H9 (cell line): ENCODE data around the gene MTCL1. TPM values are rescaled to one million over a fixed set of nuclear protein-coding genes. Genes with fewer than 3 reads are reported as not detected.

Experiments
- DNase-seq: peaks from one replicate; pipeline ENCODE4 v3.0.0-alpha.2; 2017
- H2AFZ ChIP-seq: one replicate; pipeline ENCODE4 v1.6.1; 2013; ENCODE audit warnings: mild to moderate bottlenecking, low read length, control low read depth, moderate library complexity
- H2AK5ac ChIP-seq: 2 replicates; pipeline ENCODE4 v1.6.1; 2013; ENCODE audit warnings: low read length, control low read depth, mixed read lengths; ENCODE audit not compliant: insufficient read length
- H2BK120ac ChIP-seq: one replicate; pipeline ENCODE4 v1.6.1; 2013; ENCODE audit warnings: low read depth, mild to moderate bottlenecking, low read length, control low read depth, inconsistent platforms; ENCODE audit not compliant: poor library complexity, severe bottlenecking
- H2BK12ac ChIP-seq: 2 replicates; pipeline ENCODE4 v1.6.1; 2013; ENCODE audit warnings: low read length, control low read depth, mixed read lengths, low read depth; ENCODE audit not compliant: insufficient read length
- H2BK15ac ChIP-seq: 2 replicates; pipeline ENCODE4 v1.6.1; 2013; ENCODE audit warnings: low read depth, low read length, control low read depth
- H2BK20ac ChIP-seq: one replicate; pipeline ENCODE4 v1.6.1; 2013; ENCODE audit warnings: low read depth, mild to moderate bottlenecking, low read length, control low read depth, inconsistent platforms; ENCODE audit not compliant: poor library complexity, severe bottlenecking
- H2BK5ac ChIP-seq: 2 replicates; pipeline ENCODE4 v1.6.1; 2013; ENCODE audit warnings: low read length, control low read depth, mixed read lengths; ENCODE audit not compliant: insufficient read length
- H3K14ac ChIP-seq: 2 replicates; pipeline ENCODE4 v1.6.1; 2013; ENCODE audit warnings: low read length, control low read depth; ENCODE audit not compliant: insufficient read depth
- H3K18ac ChIP-seq: 2 replicates; pipeline ENCODE4 v1.6.1; 2013; ENCODE audit warnings: low read depth, mild to moderate bottlenecking, mixed read lengths, low read length, control low read depth; ENCODE audit not compliant: insufficient read length
- H3K23ac ChIP-seq: 2 replicates; pipeline ENCODE4 v1.6.1; 2013; ENCODE audit warnings: low read length, control low read depth, mixed read lengths, low read depth; ENCODE audit not compliant: insufficient read length
- H3K23me2 ChIP-seq: 2 replicates; pipeline ENCODE4 v1.6.1; 2013; ENCODE audit warnings: low read depth, mild to moderate bottlenecking, mixed read lengths, low read length, control low read depth; ENCODE audit not compliant: insufficient read length, poor library complexity, severe bottlenecking
- H3K27ac ChIP-seq: 2 replicates; pipeline ENCODE4 v1.5.1; 2013; ENCODE audit warnings: low read length, control low read depth, mixed read lengths, low read depth; ENCODE audit not compliant: insufficient read length
- H3K27me3 ChIP-seq: 2 replicates; pipeline ENCODE4 v1.6.1; 2013; ENCODE audit warnings: low read length, control low read depth, inconsistent platforms; ENCODE audit not compliant: insufficient read depth
- H3K4ac ChIP-seq: 2 replicates; pipeline ENCODE4 v1.6.1; 2013; ENCODE audit warnings: low read depth, mild to moderate bottlenecking, control low read depth, inconsistent platforms, low read length, moderate library complexity
- H3K4me1 ChIP-seq: 2 replicates; pipeline ENCODE4 v1.6.1; 2013; ENCODE audit warnings: low read length, control low read depth, inconsistent platforms; ENCODE audit not compliant: insufficient read depth
- H3K4me2 ChIP-seq: 2 replicates; pipeline ENCODE4 v1.6.1; 2013; ENCODE audit warnings: low read length, control low read depth, mixed read lengths; ENCODE audit not compliant: insufficient read length, insufficient read depth
- H3K56ac ChIP-seq: 2 replicates; pipeline ENCODE4 v1.6.1; 2013; ENCODE audit warnings: low read depth, mild to moderate bottlenecking, mixed read lengths, low read length, control low read depth; ENCODE audit not compliant: insufficient read length
- H3K79me1 ChIP-seq: 2 replicates; pipeline ENCODE4 v1.6.1; 2013; ENCODE audit warnings: low read depth, mild to moderate bottlenecking, moderate library complexity, low read length, control low read depth, inconsistent platforms; ENCODE audit not compliant: insufficient read depth, poor library complexity, severe bottlenecking
- H3K79me2 ChIP-seq: 2 replicates; pipeline ENCODE4 v1.6.1; 2013; ENCODE audit warnings: low read length, control low read depth, inconsistent platforms; ENCODE audit not compliant: insufficient read depth
- H3K9ac ChIP-seq: 2 replicates; pipeline ENCODE4 v1.6.1; 2013; ENCODE audit warnings: low read length, control low read depth, mixed read lengths; ENCODE audit not compliant: insufficient read length; ENCODE audit errors: extremely low read depth
- H3K9me3 ChIP-seq: one replicate; pipeline ENCODE4 v1.6.1; 2013; ENCODE audit warnings: low read depth, low read length, inconsistent platforms; ENCODE audit not compliant: control insufficient read depth
- H3T11ph ChIP-seq: one replicate; pipeline ENCODE4 v1.6.1; 2013; ENCODE audit warnings: mild to moderate bottlenecking, low read length, control low read depth, inconsistent platforms
- H4K20me1 ChIP-seq: one replicate; pipeline ENCODE4 v1.6.1; 2013; ENCODE audit not compliant: control insufficient read depth, insufficient read length, insufficient read depth
- H4K5ac ChIP-seq: 2 replicates; pipeline ENCODE4 v1.6.1; 2013; ENCODE audit warnings: low read depth, mild to moderate bottlenecking, mixed read lengths, low read length, control low read depth; ENCODE audit not compliant: insufficient read length
- H4K8ac ChIP-seq: replicated peaks from 2 replicates; pipeline ENCODE4 v1.6.1; 2013; ENCODE audit warnings: low read length, control low read depth, mixed read lengths, low read depth; ENCODE audit not compliant: insufficient read length
- H4K91ac ChIP-seq: 2 replicates; pipeline ENCODE4 v1.6.1; 2013; ENCODE audit warnings: low read depth, mild to moderate bottlenecking, moderate library complexity, mixed read lengths, low read length, control low read depth; ENCODE audit not compliant: insufficient read length
- H3K27ac Mint-ChIP-seq, 3 experiments: 2 replicates in 2 of 3; 3 replicates in 1 of 3; pipeline ENCODE4 v1.8.0; 2020 to 2021; ENCODE audit warnings: mixed read lengths in 3 of 3, mild to moderate bottlenecking in 1 of 3, moderate library complexity in 1 of 3
- H3K27me3 Mint-ChIP-seq: 2 replicates; pipeline ENCODE4 v1.8.0; 2021; ENCODE audit warnings: low read depth, mild to moderate bottlenecking, moderate library complexity, mixed read lengths
- H3K36me3 Mint-ChIP-seq, 3 experiments: 2 replicates in 2 of 3; 3 replicates in 1 of 3; pipeline ENCODE4 v1.8.0; 2020 to 2021; ENCODE audit warnings: low read depth in 3 of 3, mixed read lengths in 3 of 3; ENCODE audit not compliant: insufficient read depth in 1 of 3
- H3K4me1 Mint-ChIP-seq, 2 experiments: 2 replicates each; pipeline ENCODE4 v1.8.0; 2020; ENCODE audit warnings: mixed read lengths in 2 of 2
- H3K4me3 Mint-ChIP-seq, 2 experiments: 2 replicates in 1 of 2; 3 replicates in 1 of 2; pipeline ENCODE4 v1.8.0; 2020 to 2021; ENCODE audit warnings: mild to moderate bottlenecking in 2 of 2, mixed read lengths in 2 of 2, moderate library complexity in 1 of 2
- H3K9me3 Mint-ChIP-seq, 2 experiments: 2 replicates in 1 of 2; 3 replicates in 1 of 2; pipeline ENCODE4 v1.8.0; 2020; ENCODE audit warnings: mild to moderate bottlenecking in 2 of 2, mixed read lengths in 2 of 2, moderate library complexity in 1 of 2
- WGBS: extraction: QIAGEN DNeasy Blood & Tissue Kit; methylation state at CpG from one replicate; pipeline ENCODE4 v1.1.7; 2013; ENCODE audit warnings: missing lambda C conversion rate, low lambda C conversion rate, mixed read lengths; ENCODE audit not compliant: insufficient read length; ENCODE audit errors: extremely low coverage; 5-methylcytosine and 5-hydroxymethylcytosine counted together
- total RNA-seq: library from RNA; stranded (reverse); gene quantifications from 2 replicates; pipeline ENCODE4 v1.2.1, GENCODE V29; 2021
- TF ChIP-seq, protein P1 (sequence below): fragments of 200-600 bp; sonication (generic); conservative IDR thresholded peaks from 3 replicates; pipeline ENCODE4 v1.8.0; 2021; ENCODE audit warnings: antibody characterized with exemption, mild to moderate bottlenecking

MTCL1 gene
- total RNA-seq, 1 experiment from 2014 or later: 50.7 TPM

GRCh38 chr18:8730080-8730827 lies 24.9 kb downstream of the MTCL1 start:
- H3K4me3 Mint-ChIP-seq: no peak overlapping the region
- no peak overlapping the region for H4K5ac ChIP-seq

More at GRCh38 chr18:8730080-8730827, 24.9 kb downstream of the MTCL1 start:
- H4K8ac ChIP-seq: no peak overlapping the region
- H4K20me1 ChIP-seq: no peaks in the 10 kb centered on the region
- no peaks in the 10 kb centered on the region for H3K27me3 ChIP-seq
- Mint-ChIP-seq H3K36me3 (peaks cover 18 to 55% (median 44%) of the 10 kb centered on the region in 3 experiments), H3K27me3 (no peaks in the 10 kb centered on the region), H3K4me1 (peaks cover 23 to 31% of the 10 kb centered on the region in 2 experiments), H3K9me3 (peaks cover 0 to 3% of the 10 kb centered on the region in 2 experiments; a peak in 3 of 5 replicates), H3K27ac (peak overlapping the region; percentile 12 to 79 (median 76); a peak in 5 of 7 replicates)
- H3K4ac ChIP-seq: no peak overlapping the region
- no peak overlapping the region for H2AFZ ChIP-seq
- H2BK120ac ChIP-seq: no peak overlapping the region
- no peak overlapping the region for H2BK20ac ChIP-seq
- no peak overlapping the region for H3K9ac ChIP-seq
- no peak for DNase-seq
- no peak overlapping the region for H4K91ac ChIP-seq
- H2BK5ac ChIP-seq: no peak overlapping the region
- peaks cover 2% of the 10 kb centered on the region for H3K79me1 ChIP-seq
- WGBS: no CpG with 5 or more reads among the region's 16 CpGs
- no peaks in the 10 kb centered on the region; the same call in 1 of the 2 replicates for H3K79me2 ChIP-seq
- H3K14ac ChIP-seq: no peak overlapping the region
- no peak overlapping the region for H3K4me2 ChIP-seq
- no peak overlapping the region for H2AK5ac ChIP-seq
- H3K9me3 ChIP-seq: no peaks in the 10 kb centered on the region
- no peaks in the 10 kb centered on the region for H3K23me2 ChIP-seq
- H3K23ac ChIP-seq: no peak overlapping the region
- H3K18ac ChIP-seq: no peak overlapping the region
- H3K4me1 ChIP-seq: peaks cover 9% of the 10 kb centered on the region; the same call in 1 of the 2 replicates
- TF ChIP-seq, protein P1, sequence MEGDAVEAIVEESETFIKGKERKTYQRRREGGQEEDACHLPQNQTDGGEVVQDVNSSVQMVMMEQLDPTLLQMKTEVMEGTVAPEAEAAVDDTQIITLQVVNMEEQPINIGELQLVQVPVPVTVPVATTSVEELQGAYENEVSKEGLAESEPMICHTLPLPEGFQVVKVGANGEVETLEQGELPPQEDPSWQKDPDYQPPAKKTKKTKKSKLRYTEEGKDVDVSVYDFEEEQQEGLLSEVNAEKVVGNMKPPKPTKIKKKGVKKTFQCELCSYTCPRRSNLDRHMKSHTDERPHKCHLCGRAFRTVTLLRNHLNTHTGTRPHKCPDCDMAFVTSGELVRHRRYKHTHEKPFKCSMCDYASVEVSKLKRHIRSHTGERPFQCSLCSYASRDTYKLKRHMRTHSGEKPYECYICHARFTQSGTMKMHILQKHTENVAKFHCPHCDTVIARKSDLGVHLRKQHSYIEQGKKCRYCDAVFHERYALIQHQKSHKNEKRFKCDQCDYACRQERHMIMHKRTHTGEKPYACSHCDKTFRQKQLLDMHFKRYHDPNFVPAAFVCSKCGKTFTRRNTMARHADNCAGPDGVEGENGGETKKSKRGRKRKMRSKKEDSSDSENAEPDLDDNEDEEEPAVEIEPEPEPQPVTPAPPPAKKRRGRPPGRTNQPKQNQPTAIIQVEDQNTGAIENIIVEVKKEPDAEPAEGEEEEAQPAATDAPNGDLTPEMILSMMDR: no peak
- H3T11ph ChIP-seq: no peak overlapping the region
- no peak overlapping the region for H2BK12ac ChIP-seq
- no peak overlapping the region for H3K27ac ChIP-seq
- H2BK15ac ChIP-seq: no peak overlapping the region
- no peak overlapping the region for H3K56ac ChIP-seq
